ENCODE data around the gene PIGU. TPM values are rescaled to one million over a fixed set of nuclear protein-coding genes. Genes with fewer than 3 reads are reported as not detected.
"Not testable (repeated sequence)": the region's sequence is repeated elsewhere in the genome, so short reads cannot be mapped to it uniquely, and the experiment has no call there.

PIGU gene
- total RNA-seq, 2 experiments from 2014 or later = 19.1 to 21.2 TPM

DNA sequence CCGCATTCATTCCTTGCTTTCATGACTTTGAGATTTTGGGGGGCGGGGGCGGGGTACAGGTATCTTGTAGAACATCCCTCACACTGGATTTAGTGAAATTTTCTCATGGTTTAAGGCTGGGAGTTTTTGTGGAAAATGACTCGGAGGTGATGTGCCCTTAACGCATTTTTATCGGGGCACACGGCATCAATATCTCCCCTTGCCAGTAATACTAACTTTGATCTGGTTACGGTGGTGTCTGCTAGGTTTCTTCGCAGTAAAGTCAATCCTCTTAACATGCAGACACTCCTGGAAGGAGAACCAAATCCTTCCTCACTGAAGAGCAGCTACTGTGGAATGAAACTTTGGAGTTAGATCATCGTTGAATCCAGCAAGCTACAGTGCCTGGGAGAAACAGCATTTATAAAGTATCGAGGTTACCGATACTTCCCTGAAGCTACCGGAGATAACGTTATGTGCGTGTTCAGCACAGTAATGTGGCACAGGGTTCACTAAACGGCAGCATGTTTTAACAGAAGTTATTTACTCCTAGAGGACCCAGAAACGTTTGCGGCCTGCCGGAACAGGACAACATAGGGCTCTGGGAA, 161.9 kb downstream of the PIGU start:
- H3K36me3 Mint-ChIP-seq (ENCODE audit: low read depth) = peaks cover 11% of the 10 kb centered on the region
- peak overlapping the region; percentile 98 for H3K4me3 Mint-ChIP-seq
- ChIA-PET POLR2A (interaction anchor here (0.7 to 2.7 kb wide), 7 partner anchors 129 to 1439 kb away, joined by 3 to 14 read pairs (median 5); partner anchors contain the start of genes AHCY, ITCH, PIGU and SCAND1), CTCF (interaction anchor here (0.6 to 5.6 kb wide), 14 partner anchors 15 to 324 kb away, joined by 3 to 124 read pairs (median 4); partner anchors contain the start of genes AHCY and ITCH)
- no peaks in the 10 kb centered on the region for H3K9me3 Mint-ChIP-seq (ENCODE audit: insufficient read depth)
- ATAC-seq (peak; percentile 32), DNase-seq (no peak)
- H3K27ac Mint-ChIP-seq = peak overlapping the region; percentile 98
- no peaks in the 10 kb centered on the region for H3K27me3 Mint-ChIP-seq (ENCODE audit: low read depth)
- peaks cover 29% of the 10 kb centered on the region for H3K4me1 Mint-ChIP-seq (ENCODE audit: low read depth)

DNA sequence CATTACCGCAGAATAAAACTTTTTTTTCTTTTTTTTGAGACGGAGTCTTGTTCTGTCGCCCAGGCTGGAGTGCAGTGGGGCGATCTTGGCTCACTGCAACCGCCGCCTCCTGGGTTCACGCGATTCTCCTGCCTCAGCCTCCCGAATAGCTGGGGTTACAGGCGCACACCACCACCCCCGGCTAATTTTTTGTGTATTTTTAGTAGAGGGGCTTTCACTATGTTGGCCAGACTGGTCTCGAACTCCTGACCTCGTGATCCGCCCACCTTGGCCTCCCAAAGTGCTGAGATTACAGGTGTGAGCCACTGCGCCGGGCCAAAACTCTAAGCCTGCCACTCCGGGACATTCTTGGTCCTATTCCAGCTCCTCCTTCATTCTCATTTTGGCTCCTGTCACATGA, 162.9 kb downstream of the PIGU start:
- H3K4me3 Mint-ChIP-seq; ATAC-seq; POLR2A ChIA-PET; H3K27me3 Mint-ChIP-seq (ENCODE audit: low read depth); H3K36me3 Mint-ChIP-seq (ENCODE audit: low read depth); H3K9me3 Mint-ChIP-seq (ENCODE audit: insufficient read depth); DNase-seq: not testable (repeated sequence)
- CTCF ChIA-PET = interaction anchor here (5.6 kb wide), 1 partner anchor 201 kb away, joined by 124 read pairs; no protein-coding TSS in a partner anchor
- Mint-ChIP-seq H3K4me1 (ENCODE audit: low read depth) (peaks cover 28% of the 10 kb centered on the region), H3K27ac (peak overlapping the region; percentile 52)

DNA sequence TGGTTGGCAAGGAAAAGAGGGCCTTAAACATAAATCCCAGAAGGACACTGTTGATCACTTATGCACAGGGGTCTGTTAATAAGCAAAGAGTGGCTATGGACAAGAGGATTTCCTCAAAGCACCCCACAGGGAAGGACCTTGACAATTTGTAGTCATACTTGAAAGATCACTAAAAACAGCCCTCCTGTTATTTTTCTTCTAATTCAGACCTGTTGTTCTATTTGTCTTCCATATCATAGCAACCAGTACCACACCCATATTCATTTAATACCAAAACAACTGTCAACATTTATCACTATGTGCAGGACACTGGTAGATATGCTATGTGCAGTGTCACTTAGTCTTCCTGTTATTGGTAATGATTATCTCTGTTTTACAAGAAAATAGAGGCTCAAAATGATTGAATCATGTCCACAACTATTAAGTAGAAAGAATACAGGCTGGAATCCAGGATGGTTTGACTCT, 163.9 kb downstream of the PIGU start:
- POLR2A ChIA-PET = no interaction called here
- Mint-ChIP-seq H3K27ac (no peak overlapping the region), H3K4me1 (ENCODE audit: low read depth) (peaks cover 21% of the 10 kb centered on the region), H3K9me3 (ENCODE audit: insufficient read depth) (no peaks in the 10 kb centered on the region), H3K4me3 (no peak overlapping the region), H3K36me3 (ENCODE audit: low read depth) (peaks cover 10% of the 10 kb centered on the region), H3K27me3 (ENCODE audit: low read depth) (no peaks in the 10 kb centered on the region)
- DNase-seq (no peak), ATAC-seq (no peak)
- CTCF ChIA-PET = interaction anchor here (1.8 kb wide), 1 partner anchor 200 kb away, joined by 15 read pairs; no protein-coding TSS in a partner anchor

GRCh38 chr20:34512266-34512954, 164.5 kb downstream of the PIGU start:
- Mint-ChIP-seq H3K9me3 (ENCODE audit: insufficient read depth) (no peaks in the 10 kb centered on the region), H3K36me3 (ENCODE audit: low read depth) (peaks cover 15% of the 10 kb centered on the region), H3K27ac (no peak overlapping the region), H3K4me1 (ENCODE audit: low read depth) (peaks cover 17% of the 10 kb centered on the region), H3K27me3 (ENCODE audit: low read depth) (no peaks in the 10 kb centered on the region), H3K4me3 (no peak overlapping the region)
- POLR2A ChIA-PET = no interaction called here
- CTCF ChIA-PET = interaction anchor here (1.8 kb wide), 1 partner anchor 200 kb away, joined by 15 read pairs; no protein-coding TSS in a partner anchor
- ATAC-seq = no peak
- DNase-seq = no peak

GRCh38 chr20:34511891-34512265, 165.0 kb downstream of the PIGU start:
- Mint-ChIP-seq H3K4me3 (no peak overlapping the region), H3K36me3 (ENCODE audit: low read depth) (peaks cover 15% of the 10 kb centered on the region), H3K4me1 (ENCODE audit: low read depth) (peaks cover 17% of the 10 kb centered on the region), H3K9me3 (ENCODE audit: insufficient read depth) (no peaks in the 10 kb centered on the region), H3K27me3 (ENCODE audit: low read depth) (no peaks in the 10 kb centered on the region), H3K27ac (no peak overlapping the region)
- CTCF ChIA-PET = interaction anchor here (1.8 kb wide), 1 partner anchor 199 kb away, joined by 15 read pairs; no protein-coding TSS in a partner anchor
- DNase-seq (no peak), ATAC-seq (no peak)
- POLR2A ChIA-PET = no interaction called here

DNA sequence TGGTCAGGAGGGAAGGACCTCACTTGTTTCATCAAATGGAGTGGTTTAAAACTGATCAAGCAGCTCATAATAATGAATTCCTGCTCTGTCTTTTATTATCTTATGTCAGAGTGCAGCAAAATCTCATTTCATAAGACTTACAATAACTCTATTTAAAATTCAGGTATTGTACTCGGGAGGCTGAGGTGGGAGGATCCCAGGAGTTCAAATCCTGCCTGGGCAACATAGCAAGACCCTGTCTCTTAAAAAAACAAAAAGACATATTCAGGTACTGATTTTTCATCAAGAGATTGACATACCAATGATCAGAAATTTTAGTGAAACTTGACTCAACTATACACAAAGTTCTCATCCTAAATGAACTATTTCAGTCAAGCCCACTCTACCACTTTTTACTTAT, 166.3 kb downstream of the PIGU start:
- Mint-ChIP-seq H3K36me3 (ENCODE audit: low read depth) (peaks cover 21% of the 10 kb centered on the region), H3K4me3 (no peak overlapping the region), H3K27ac (no peak overlapping the region), H3K9me3 (ENCODE audit: insufficient read depth) (no peaks in the 10 kb centered on the region), H3K27me3 (ENCODE audit: low read depth) (no peaks in the 10 kb centered on the region), H3K4me1 (ENCODE audit: low read depth) (peaks cover 15% of the 10 kb centered on the region)
- DNase-seq (no peak), ATAC-seq (no peak)
- ChIA-PET CTCF (interaction anchor here (1.0 kb wide), 1 partner anchor 198 kb away, joined by 6 read pairs; no protein-coding TSS in a partner anchor), POLR2A (no interaction called here)

Other genes starting within 250 kb of the PIGU start
- 100 to 1,000 TPM in 1 of 2 experiments, 10 to 100 TPM in 1; 91.9 to 103 TPM for gene DYNLRB1, start 160.7 kb downstream of the PIGU start, total RNA-seq
- gene MAP1LC3A, start 118.4 kb downstream of the PIGU start, total RNA-seq = 1 to 10 TPM; 1.4 to 1.6 TPM
- 1 to 10 TPM; 2.0 to 2.1 TPM for gene TP53INP2, start 27.3 kb upstream of the PIGU start, total RNA-seq
- 10 to 100 TPM; 25.8 to 26.9 TPM for gene NCOA6, start 148.6 kb upstream of the PIGU start, total RNA-seq
- gene GGT7, start 195.8 kb upstream of the PIGU start, total RNA-seq = 1 to 10 TPM; 5.2 to 6.0 TPM
- 10 to 100 TPM; 24.0 to 25.5 TPM for gene ACSS2, start 199.5 kb upstream of the PIGU start, total RNA-seq